RWPE2 (cell line): ENCODE results near the gene EXD3.
"Not testable (repeated sequence)": the region's sequence is repeated elsewhere in the genome, so short reads cannot be mapped to it uniquely, and the experiment has no call there.

Experiments
- ATAC-seq: fragments of 200-7000 bp; cut with Tn5 transposase; 3 replicates; pipeline ENCODE4 v1.9.1; 2021; ENCODE audit warnings: low read depth
- DNase-seq: peaks from one replicate; pipeline ENCODE4 v3.0.0-alpha.2; 2020; ENCODE audit warnings: low spot score
- H3K27ac ChIP-seq: fragments of 450-650 bp; 2 replicates; pipeline ENCODE4 v1.5.1; 2017; ENCODE audit warnings: mild to moderate bottlenecking; ENCODE audit not compliant: poor library complexity, severe bottlenecking
- H3K27me3 ChIP-seq: fragments of 250-450 bp; sonication (Bioruptor Pico); 2 replicates; pipeline ENCODE4 v1.5.1; 2021; ENCODE audit warnings: mild to moderate bottlenecking, moderate library complexity; ENCODE audit not compliant: insufficient read depth, poor library complexity, severe bottlenecking
- H3K36me3 ChIP-seq: fragments of 250-450 bp; sonication (Bioruptor Pico); 2 replicates; pipeline ENCODE4 v1.5.1; 2020; ENCODE audit warnings: low read depth, mild to moderate bottlenecking, moderate library complexity
- H3K4me1 ChIP-seq: fragments of 250-450 bp; sonication (Bioruptor Pico); 2 replicates; pipeline ENCODE4 v1.5.1; 2021; ENCODE audit warnings: mild to moderate bottlenecking, moderate library complexity; ENCODE audit not compliant: insufficient read depth, poor library complexity, severe bottlenecking
- H3K4me3 ChIP-seq: fragments of 250-450 bp; sonication (Bioruptor Pico); 2 replicates; pipeline ENCODE4 v1.5.1; 2021; ENCODE audit warnings: mild to moderate bottlenecking, moderate library complexity; ENCODE audit not compliant: severe bottlenecking
- H3K9me3 ChIP-seq: fragments of 250-450 bp; sonication (Bioruptor Pico); 2 replicates; pipeline ENCODE4 v1.5.1; 2021; ENCODE audit warnings: mild to moderate bottlenecking, moderate library complexity; ENCODE audit not compliant: severe bottlenecking
- CTCF ChIP-seq: fragments of 450-650 bp; IDR thresholded peaks from one replicate; pipeline ENCODE4 v1.5.1; 2017; ENCODE audit warnings: mild to moderate bottlenecking, moderate library complexity; ENCODE audit not compliant: poor library complexity, severe bottlenecking

Gene EXD3

GRCh38 chr9:137349471-137350033, 73.4 kb downstream of the EXD3 start:
- no peaks in the 10 kb centered on the region for H3K9me3 ChIP-seq
- DNase-seq (no peak), ATAC-seq (no peak)
- no peaks in the 10 kb centered on the region for H3K36me3 ChIP-seq
- H3K4me3 ChIP-seq = no peak overlapping the region
- no peak overlapping the region for H3K27ac ChIP-seq
- no peak for TF ChIP-seq CTCF
- H3K4me1 ChIP-seq = no peaks in the 10 kb centered on the region
- no peaks in the 10 kb centered on the region for H3K27me3 ChIP-seq

GRCh38 chr9:137348769-137349470, 74.0 kb downstream of the EXD3 start:
- no peaks in the 10 kb centered on the region for H3K4me1 ChIP-seq
- H3K36me3 ChIP-seq = no peaks in the 10 kb centered on the region
- no peaks in the 10 kb centered on the region for H3K9me3 ChIP-seq
- H3K27me3 ChIP-seq = no peaks in the 10 kb centered on the region
- H3K27ac ChIP-seq = no peak overlapping the region
- no peak for TF ChIP-seq CTCF
- no peak for DNase-seq
- ATAC-seq = no peak
- no peak overlapping the region for H3K4me3 ChIP-seq

GRCh38 chr9:137347928-137348327, 75.0 kb downstream of the EXD3 start:
- no peaks in the 10 kb centered on the region for H3K36me3 ChIP-seq
- no peak overlapping the region for H3K4me3 ChIP-seq
- H3K27ac ChIP-seq = no peak overlapping the region
- no peak for ATAC-seq
- DNase-seq = no peak
- TF ChIP-seq CTCF = no peak
- no peaks in the 10 kb centered on the region for H3K9me3 ChIP-seq
- H3K27me3 ChIP-seq = no peaks in the 10 kb centered on the region
- H3K4me1 ChIP-seq = no peaks in the 10 kb centered on the region

GRCh38 chr9:137342482-137342881, 80.5 kb downstream of the EXD3 start:
- TF ChIP-seq CTCF = no peak
- H3K4me1 ChIP-seq = no peaks in the 10 kb centered on the region
- no peak overlapping the region for H3K27ac ChIP-seq
- no peak overlapping the region for H3K4me3 ChIP-seq
- H3K27me3 ChIP-seq = no peaks in the 10 kb centered on the region
- no peaks in the 10 kb centered on the region for H3K9me3 ChIP-seq
- no peak for ATAC-seq
- no peak for DNase-seq
- no peaks in the 10 kb centered on the region for H3K36me3 ChIP-seq

GRCh38 chr9:137341227-137341626, 81.7 kb downstream of the EXD3 start:
- Histone ChIP-seq H3K27ac (no peak overlapping the region), H3K4me1 (no peaks in the 10 kb centered on the region), H3K4me3 (no peak overlapping the region), H3K9me3 (peaks cover 7% of the 10 kb centered on the region), H3K36me3 (no peaks in the 10 kb centered on the region), H3K27me3 (no peaks in the 10 kb centered on the region)
- TF ChIP-seq CTCF = no peak
- DNase-seq = no peak
- ATAC-seq = no peak

GRCh38 chr9:137339908-137340462, 83.0 kb downstream of the EXD3 start:
- H3K4me1 ChIP-seq, H3K27me3 ChIP-seq, ATAC-seq, H3K27ac ChIP-seq, H3K4me3 ChIP-seq, DNase-seq, H3K9me3 ChIP-seq, H3K36me3 ChIP-seq: not testable (repeated sequence)
